B cell (primary cell): ENCODE results near the gene SEPTIN1. TPM values are rescaled to one million over a fixed set of nuclear protein-coding genes. Genes with fewer than 3 reads are reported as not detected.
A peak's percentile ranks its signal among the peaks of the same experiment; 100 is the strongest.

Source experiments
- ATAC-seq: fragments of 200-7000 bp; cut with Tn5 transposase; one replicate; pipeline ENCODE4 v1.10.0; 2021; ENCODE audit warnings: low read depth, mild to moderate bottlenecking, moderate number of reproducible peaks, moderate library complexity
- CTCF ChIA-PET: fragments of 350-600 bp; sonication (Branson Sonifier 250); formaldehyde crosslinking; loops from one replicate; lab custom pipeline; 2021; ENCODE audit warnings: antibody characterized with exemption, inconsistent platforms; lab: Charles Lee
- POLR2A ChIA-PET: fragments of 350-600 bp; sonication (Branson Sonifier 250); formaldehyde crosslinking; loops from one replicate; lab custom pipeline; 2021; ENCODE audit warnings: antibody characterized with exemption; lab: Charles Lee
- DNase-seq: peaks from one replicate; pipeline ENCODE4 v3.0.0; 2013
- H2AFZ ChIP-seq: 2 replicates; pipeline ENCODE4 v1.6.1; 2012; ENCODE audit warnings: mild to moderate bottlenecking, low read depth, low read length; ENCODE audit not compliant: insufficient read depth, poor library complexity, severe bottlenecking
- H3K27ac ChIP-seq, 2 donors: 1 replicate in 1 of 2; 2 replicates in 1 of 2; pipeline ENCODE4 v1.5.1; 2012 to 2013; ENCODE audit warnings: low read length in 2 of 2, mild to moderate bottlenecking in 2 of 2, moderate library complexity in 1 of 2
- H3K27me3 ChIP-seq, 4 experiments: fragments of 200-600 bp in 1 of 4; sonication (generic) in 1 of 4; replicated peaks in 1 of 4; 1 replicate in 2 of 4; 2 replicates in 2 of 4; pipeline versions ENCODE4 v1.6.1 to v1.7.0; 2013 to 2016; ENCODE audit warnings: low read length in 3 of 4, mild to moderate bottlenecking in 2 of 4, mixed read lengths in 1 of 4, moderate library complexity in 1 of 4; ENCODE audit not compliant: insufficient read depth in 4 of 4, control insufficient read depth in 3 of 4; ENCODE audit errors: control extremely low read depth in 1 of 4
- H3K36me3 ChIP-seq, 2 experiments: replicated peaks in 1 of 2; 1 replicate in 1 of 2; 2 replicates in 1 of 2; pipeline versions ENCODE4 v1.6.1 to v1.7.1; 2013; ENCODE audit warnings: low read length in 1 of 2; ENCODE audit not compliant: insufficient read depth in 2 of 2, control insufficient read depth in 1 of 2; ENCODE audit errors: control extremely low read depth in 1 of 2, extremely low read depth in 1 of 2
- H3K4me1 ChIP-seq, 2 donors: fragments of 200-600 bp in 1 of 2; sonication (generic) in 1 of 2; 1 replicate in 1 of 2; 2 replicates in 1 of 2; pipeline versions ENCODE4 v1.5.1 to v1.6.1; 2013 to 2017; ENCODE audit warnings: low read length in 2 of 2; ENCODE audit not compliant: control insufficient read depth in 2 of 2, insufficient read depth in 2 of 2
- H3K4me2 ChIP-seq: replicated peaks from 2 replicates; pipeline ENCODE3; 2012; ENCODE audit warnings: mild to moderate bottlenecking, low read depth, low read length; ENCODE audit not compliant: poor library complexity, severe bottlenecking
- H3K4me3 ChIP-seq, 5 experiments: fragments of 200-600 bp in 1 of 5; sonication (generic) in 1 of 5; 1 replicate in 3 of 5; 2 replicates in 2 of 5; pipeline versions ENCODE4 v1.5.1 to v1.7.0; 2011 to 2016; ENCODE audit warnings: low read length in 4 of 5, mild to moderate bottlenecking in 4 of 5, low read depth in 2 of 5, control low read depth in 1 of 5, moderate library complexity in 1 of 5; ENCODE audit not compliant: insufficient read depth in 1 of 5; ENCODE audit errors: control extremely low read depth in 1 of 5, extremely low read depth in 1 of 5
- H3K79me2 ChIP-seq: fragments of 200-600 bp; sonication (generic); one replicate; pipeline ENCODE4 v1.6.0; 2016; ENCODE audit warnings: low read length; ENCODE audit not compliant: control insufficient read depth, insufficient read depth
- H3K9ac ChIP-seq: fragments of 200-600 bp; sonication (generic); 2 replicates; pipeline ENCODE4 v1.6.1; 2017; ENCODE audit warnings: mild to moderate bottlenecking, low read length, moderate library complexity
- H3K9me3 ChIP-seq, 3 donors: one replicate each; pipeline versions ENCODE4 v1.6.1 to v1.7.1; 2013; ENCODE audit warnings: low read length in 2 of 3; ENCODE audit not compliant: control insufficient read depth in 2 of 3, insufficient read depth in 1 of 3; ENCODE audit errors: control extremely low read depth in 1 of 3
- H4K20me1 ChIP-seq: 2 replicates; pipeline ENCODE4 v1.6.0; 2012; ENCODE audit warnings: mild to moderate bottlenecking, low read length; ENCODE audit not compliant: insufficient read depth, control insufficient read depth, poor library complexity, severe bottlenecking
- H3K27ac Mint-ChIP-seq: one replicate; pipeline ENCODE4 v1.8.0; 2021; ENCODE audit warnings: mixed read lengths
- H3K27me3 Mint-ChIP-seq: one replicate; pipeline ENCODE4 v1.8.0; 2021; ENCODE audit warnings: mixed read lengths
- H3K4me1 Mint-ChIP-seq: one replicate; pipeline ENCODE4 v1.8.0; 2021; ENCODE audit warnings: mixed read lengths
- H3K4me3 Mint-ChIP-seq: one replicate; pipeline ENCODE4 v1.8.0; 2021; ENCODE audit warnings: mixed read lengths
- H3K9me3 Mint-ChIP-seq: one replicate; pipeline ENCODE4 v1.8.0; 2022; ENCODE audit warnings: mixed read lengths; ENCODE audit not compliant: insufficient read depth
- EZH2 ChIP-seq: IDR thresholded peaks from 2 replicates; pipeline ENCODE4 v1.6.1; 2012; ENCODE audit warnings: borderline replicate concordance, low read depth, mild to moderate bottlenecking, moderate library complexity, low read length; ENCODE audit not compliant: insufficient read depth, poor library complexity, severe bottlenecking
- WGBS: methylation state at CpG from one replicate; pipeline ENCODE4 v1.1.5; 2013; ENCODE audit warnings: missing lambda C conversion rate; ENCODE audit not compliant: insufficient coverage; 5-methylcytosine and 5-hydroxymethylcytosine counted together
- intact Hi-C: fragments of 100-400 bp; cut with micrococcal nuclease; formaldehyde crosslinking; loops from one replicate; pipeline ENCODE4 v1.10.0; 2022
- polyA plus RNA-seq: library from polyadenylated mRNA; depleted of rRNA; stranded (reverse); fragments of >200 nt; gene quantifications from 2 replicates; pipeline ENCODE4 v1.2.3, GENCODE V29; 2012
- total RNA-seq, 2 donors: library from RNA; stranded (reverse); fragments of 120-200 nt in 1 of 2; gene quantifications; 1 replicate in 1 of 2; 2 replicates in 1 of 2; pipeline versions ENCODE4 v1.2.3 to v1.2.4, GENCODE V29; 2013 to 2022
- TF ChIP-seq, protein P1 (sequence below): fragments of 200-600 bp; IDR thresholded peaks from one replicate; pipeline ENCODE4 v1.8.0; 2022; ENCODE audit warnings: antibody characterized with exemption, mild to moderate bottlenecking

Gene SEPTIN1
- total and polyA plus RNA-seq, 2 donors (not counting 1 experiment from before 2014, with no cell fraction given), result 154 to 302 TPM

DNA sequence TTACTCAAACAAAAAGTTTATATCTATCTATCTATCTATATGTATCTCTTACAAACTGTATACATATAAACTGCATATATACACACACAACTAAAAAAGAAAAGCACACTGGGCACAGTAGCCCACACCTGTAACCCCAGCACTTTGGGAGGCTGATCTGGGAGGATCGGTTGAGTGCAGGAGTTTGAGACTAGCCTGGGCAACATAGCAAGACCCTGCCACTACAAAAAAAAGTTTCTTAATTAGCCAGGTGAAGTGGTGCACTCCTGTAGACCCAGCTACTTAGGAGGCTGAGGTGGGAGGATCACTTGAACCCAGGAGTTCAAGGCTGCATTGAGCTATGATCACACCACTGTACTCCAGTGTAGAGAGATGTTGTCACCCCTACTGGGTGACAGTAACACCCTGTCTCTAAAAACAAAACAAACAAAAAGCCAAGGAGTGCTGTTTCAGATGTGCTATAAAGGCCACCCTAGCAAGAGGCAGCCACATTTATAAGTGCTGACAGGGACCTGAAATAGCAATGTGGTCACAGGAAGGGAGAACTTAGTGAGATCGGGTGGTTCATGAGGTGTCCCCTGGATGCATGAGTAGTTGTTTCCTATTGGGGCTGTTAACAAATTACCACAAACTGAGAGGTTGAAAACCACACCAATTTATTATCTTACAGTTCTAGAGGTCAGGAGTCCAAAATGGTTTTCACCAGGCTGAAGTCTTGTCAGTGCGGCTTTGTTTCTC, 32.1 kb downstream of the SEPTIN1 start:
- H3K27ac Mint-ChIP-seq, result peak overlapping the region; percentile 85
- Histone ChIP-seq H3K79me2 (peaks cover 32% of the 10 kb centered on the region), H2AFZ (no peak overlapping the region), H3K4me2 (peak overlapping the region; percentile 44), H3K36me3 (peaks cover 0 to 26% of the 10 kb centered on the region in 2 experiments), H3K9ac (peak overlapping the region; percentile 26), H3K9me3 (no peaks in the 10 kb centered on the region), H3K27me3 (no peaks in the 10 kb centered on the region), H3K4me3 (no peak overlapping the region), H4K20me1 (peaks cover 12% of the 10 kb centered on the region), H3K4me1 (peaks cover 28 to 47% of the 10 kb centered on the region in 2 donors), H3K27ac (peak overlapping the region in 1 of 2 donors; percentile 72)
- ATAC-seq (no peak), DNase-seq (peak; percentile 41)
- H3K4me3 Mint-ChIP-seq, result peak overlapping the region; percentile 50
- ChIA-PET CTCF (interaction anchor here (0.6 to 0.7 kb wide), 2 partner anchors 9 to 266 kb away, joined by 3 to 4 read pairs; no protein-coding TSS in a partner anchor), POLR2A (interaction anchor here (0.6 kb wide), 1 partner anchor 56 kb away, joined by 8 read pairs; no protein-coding TSS in a partner anchor)
- intact Hi-C loops, result no loop called here
- H3K27me3 Mint-ChIP-seq, result no peaks in the 10 kb centered on the region
- peaks cover 51% of the 10 kb centered on the region for H3K4me1 Mint-ChIP-seq
- no peaks in the 10 kb centered on the region for H3K9me3 Mint-ChIP-seq
- WGBS, result 45% methylated on average over 1 of the region's 3 CpGs
- no peak for TF ChIP-seq EZH2
- TF ChIP-seq, protein P1, sequence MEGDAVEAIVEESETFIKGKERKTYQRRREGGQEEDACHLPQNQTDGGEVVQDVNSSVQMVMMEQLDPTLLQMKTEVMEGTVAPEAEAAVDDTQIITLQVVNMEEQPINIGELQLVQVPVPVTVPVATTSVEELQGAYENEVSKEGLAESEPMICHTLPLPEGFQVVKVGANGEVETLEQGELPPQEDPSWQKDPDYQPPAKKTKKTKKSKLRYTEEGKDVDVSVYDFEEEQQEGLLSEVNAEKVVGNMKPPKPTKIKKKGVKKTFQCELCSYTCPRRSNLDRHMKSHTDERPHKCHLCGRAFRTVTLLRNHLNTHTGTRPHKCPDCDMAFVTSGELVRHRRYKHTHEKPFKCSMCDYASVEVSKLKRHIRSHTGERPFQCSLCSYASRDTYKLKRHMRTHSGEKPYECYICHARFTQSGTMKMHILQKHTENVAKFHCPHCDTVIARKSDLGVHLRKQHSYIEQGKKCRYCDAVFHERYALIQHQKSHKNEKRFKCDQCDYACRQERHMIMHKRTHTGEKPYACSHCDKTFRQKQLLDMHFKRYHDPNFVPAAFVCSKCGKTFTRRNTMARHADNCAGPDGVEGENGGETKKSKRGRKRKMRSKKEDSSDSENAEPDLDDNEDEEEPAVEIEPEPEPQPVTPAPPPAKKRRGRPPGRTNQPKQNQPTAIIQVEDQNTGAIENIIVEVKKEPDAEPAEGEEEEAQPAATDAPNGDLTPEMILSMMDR, result no peak

DNA sequence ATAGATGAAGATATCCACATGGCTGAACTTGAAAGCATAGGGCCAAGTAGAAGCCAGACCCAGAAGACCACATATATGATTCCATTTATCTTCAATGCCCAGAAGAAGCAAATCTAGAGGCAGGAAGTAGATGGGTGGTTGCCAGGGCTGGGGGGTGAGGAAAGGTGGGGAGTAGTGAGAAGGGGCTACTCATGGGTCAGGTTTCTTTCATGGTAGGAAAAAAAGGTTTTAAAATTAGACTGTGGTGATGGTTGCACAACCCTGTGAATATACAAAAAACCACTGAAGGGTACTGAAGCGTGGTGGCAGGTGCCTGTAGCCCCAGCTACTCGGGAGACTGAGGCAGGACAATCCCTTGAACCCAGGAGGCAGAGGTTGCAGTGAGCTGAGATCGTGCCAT, 32.7 kb downstream of the SEPTIN1 start:
- Histone ChIP-seq H3K4me3 (no peak overlapping the region), H3K9ac (peak overlapping the region; percentile 9), H3K27me3 (no peaks in the 10 kb centered on the region), H3K4me2 (peak overlapping the region; percentile 44), H2AFZ (no peak overlapping the region), H3K36me3 (peaks cover 0 to 26% of the 10 kb centered on the region in 2 experiments), H4K20me1 (peaks cover 12% of the 10 kb centered on the region), H3K27ac (peak overlapping the region; percentile 1 to 72), H3K4me1 (peaks cover 28 to 46% of the 10 kb centered on the region in 2 donors), H3K79me2 (peaks cover 26% of the 10 kb centered on the region), H3K9me3 (no peaks in the 10 kb centered on the region)
- no peaks in the 10 kb centered on the region for H3K9me3 Mint-ChIP-seq
- ChIA-PET POLR2A (interaction anchor here (0.6 kb wide), 1 partner anchor 57 kb away, joined by 8 read pairs; no protein-coding TSS in a partner anchor), CTCF (interaction anchor here (0.6 to 0.7 kb wide), 2 partner anchors 9 to 265 kb away, joined by 3 to 4 read pairs; no protein-coding TSS in a partner anchor)
- 14% methylated on average over 2 of the region's 3 CpGs for WGBS
- H3K27me3 Mint-ChIP-seq, result no peaks in the 10 kb centered on the region
- H3K4me1 Mint-ChIP-seq, result peaks cover 47% of the 10 kb centered on the region
- H3K4me3 Mint-ChIP-seq, result peak overlapping the region; percentile 52
- TF ChIP-seq, protein P1, result no peak
- no peak for TF ChIP-seq EZH2
- peak overlapping the region; percentile 91 for H3K27ac Mint-ChIP-seq
- intact Hi-C loops, result no loop called here
- ATAC-seq (peak; percentile 15), DNase-seq (peak; percentile 26)
